ENCODE measurements around the gene CACNA1B.

CACNA1B gene

GRCh38 chr9:137985637-137986071 is 108.1 kb downstream of the CACNA1B start:
- no peak for DNase-seq (ENCODE audit: low read depth in 2 of 2)

DNA sequence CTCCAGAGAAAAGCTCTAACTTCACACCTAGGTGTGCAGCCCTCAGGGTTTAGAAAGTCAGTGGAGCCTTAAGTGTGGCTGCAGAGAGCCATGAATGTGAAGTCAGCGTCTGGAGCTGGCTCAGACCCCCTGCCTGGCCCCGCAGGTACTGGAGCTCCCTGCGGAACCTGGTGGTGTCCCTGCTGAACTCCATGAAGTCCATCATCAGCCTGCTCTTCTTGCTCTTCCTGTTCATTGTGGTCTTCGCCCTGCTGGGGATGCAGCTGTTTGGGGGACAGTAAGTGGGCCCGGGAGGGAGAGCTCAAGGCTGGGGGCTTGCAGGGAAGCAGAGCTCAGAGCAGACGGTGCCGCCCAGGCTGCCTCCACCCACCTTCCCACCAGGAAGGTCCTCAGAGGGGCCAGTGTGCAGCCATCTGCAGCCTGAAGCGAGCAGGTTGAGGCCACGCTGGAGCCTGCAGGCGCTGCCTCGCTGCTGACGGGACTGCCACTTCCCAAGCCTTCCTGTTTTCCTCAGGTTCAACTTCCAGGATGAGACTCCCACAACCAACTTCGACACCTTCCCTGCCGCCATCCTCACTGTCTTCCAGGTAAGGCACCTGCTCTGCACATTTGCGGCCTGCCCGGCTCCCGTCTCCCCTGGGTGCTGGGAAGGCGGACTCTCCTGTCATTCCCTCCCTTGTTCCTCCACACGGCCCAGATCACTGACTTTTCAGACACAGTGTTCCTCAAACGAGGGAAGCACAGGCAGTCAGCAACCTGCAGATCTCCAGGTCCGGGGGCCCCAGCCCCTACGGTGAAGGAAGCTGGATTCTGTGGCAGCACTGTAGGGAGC is 108.9 kb downstream of the CACNA1B start:
- DNase-seq (ENCODE audit: low read depth in 2 of 2): no peak

DNA sequence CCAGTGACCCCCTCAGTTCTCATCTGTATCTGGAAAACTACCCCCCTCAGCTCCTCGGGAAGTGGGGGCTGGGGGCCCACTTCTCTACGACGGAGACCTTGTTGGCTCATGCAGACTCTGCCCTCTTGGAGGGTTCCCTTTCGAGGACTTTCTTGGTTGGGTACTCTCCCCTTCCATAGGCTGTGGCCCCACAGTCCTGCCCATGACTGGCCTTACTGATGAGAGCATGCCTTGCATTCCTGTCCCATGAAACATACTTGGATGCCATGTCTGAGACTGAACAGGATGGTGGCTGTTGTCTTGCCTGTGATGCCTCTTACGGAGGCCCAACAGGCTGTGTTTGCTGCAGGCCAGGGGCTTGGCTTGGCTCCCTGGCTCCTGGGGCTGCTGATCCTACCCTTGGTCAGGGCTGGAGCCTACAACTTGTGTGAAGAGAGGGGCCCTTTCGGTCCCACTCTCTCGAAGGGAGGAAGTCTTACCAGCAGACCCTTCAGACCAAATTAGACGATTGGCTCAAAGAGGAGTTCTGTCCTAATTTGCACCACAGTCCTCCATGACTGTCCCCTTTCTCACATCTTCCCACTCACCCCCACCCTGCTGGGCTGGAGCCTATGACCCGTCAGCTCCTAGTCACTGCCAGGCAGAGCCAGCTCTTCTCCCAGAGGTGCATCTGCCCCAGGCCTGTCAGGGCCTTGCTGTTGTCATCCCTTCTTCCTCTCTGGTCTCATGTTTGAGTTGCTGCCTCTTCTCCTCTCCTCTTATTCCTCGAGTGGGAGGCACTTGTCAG is 109.9 kb downstream of the CACNA1B start:
- DNase-seq (ENCODE audit: low read depth in 2 of 2): no peak

GRCh38 chr9:137988051-137988450 is 110.5 kb downstream of the CACNA1B start:
- no peak for DNase-seq (ENCODE audit: low read depth in 2 of 2)

DNA sequence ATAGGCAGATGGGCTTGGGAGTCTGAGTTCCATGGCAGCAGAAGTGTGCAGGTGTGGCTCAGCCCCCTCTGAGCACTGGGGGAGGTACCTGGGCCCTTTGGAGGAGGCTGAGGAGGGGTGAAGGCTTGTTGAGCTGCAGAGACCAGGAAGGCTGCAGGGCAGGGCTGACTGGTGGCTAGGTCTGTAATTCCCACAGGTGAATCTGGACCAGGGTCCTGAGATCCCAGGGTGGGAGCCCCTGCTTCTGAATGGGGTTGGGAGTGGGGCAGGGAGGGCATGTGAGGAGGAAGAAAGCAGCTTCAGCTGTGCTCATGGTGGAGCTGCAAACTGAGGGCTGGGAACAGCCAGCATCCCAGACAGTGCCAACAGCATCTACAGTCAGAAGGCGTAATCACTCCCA is 111.1 kb downstream of the CACNA1B start:
- DNase-seq (ENCODE audit: low read depth in 2 of 2): no peak

- DNase-seq (ENCODE audit: low read depth in 2 of 2): no peak
Measured at GRCh38 chr9:137989156-137989555, 111.6 kb downstream of the CACNA1B start.

DNA sequence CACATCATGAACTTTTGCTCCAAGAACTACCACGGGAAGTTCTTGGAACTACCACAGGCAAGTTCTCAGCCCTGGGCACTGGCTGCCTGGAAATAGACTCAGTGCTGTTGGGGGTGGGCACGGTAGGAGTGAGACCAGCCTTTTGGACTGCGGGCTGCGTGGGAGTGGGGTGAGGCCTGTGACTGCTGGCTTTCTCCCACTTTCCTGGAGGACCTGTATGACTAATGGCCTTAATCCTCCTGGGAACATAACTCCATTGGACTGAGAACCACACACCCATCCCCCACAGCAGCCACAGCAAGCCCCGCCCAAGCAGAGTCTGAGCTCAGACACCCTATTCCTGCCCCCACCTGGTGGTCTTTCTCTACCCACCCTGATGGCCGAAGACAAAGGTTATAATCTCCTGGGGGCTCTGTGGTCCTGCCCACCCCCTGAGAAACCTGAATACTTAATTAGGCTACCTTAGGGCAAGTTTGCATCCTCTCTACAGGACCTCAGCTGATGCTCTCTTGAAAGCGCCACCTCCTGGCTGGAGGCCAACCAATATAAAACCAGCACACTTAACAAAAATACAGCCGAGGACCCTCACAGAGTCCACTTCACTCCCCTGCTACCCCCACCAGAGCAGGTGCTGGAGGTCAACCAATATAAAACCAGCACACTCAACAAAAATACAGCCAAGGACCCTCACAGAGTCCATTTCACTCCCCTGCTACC is 112.6 kb downstream of the CACNA1B start:
- DNase-seq (ENCODE audit: low read depth in 2 of 2): no peak

- DNase-seq (ENCODE audit: low read depth in 2 of 2): no peak
Measured at GRCh38 chr9:138003485-138004190, 126.1 kb downstream of the CACNA1B start.

DNA sequence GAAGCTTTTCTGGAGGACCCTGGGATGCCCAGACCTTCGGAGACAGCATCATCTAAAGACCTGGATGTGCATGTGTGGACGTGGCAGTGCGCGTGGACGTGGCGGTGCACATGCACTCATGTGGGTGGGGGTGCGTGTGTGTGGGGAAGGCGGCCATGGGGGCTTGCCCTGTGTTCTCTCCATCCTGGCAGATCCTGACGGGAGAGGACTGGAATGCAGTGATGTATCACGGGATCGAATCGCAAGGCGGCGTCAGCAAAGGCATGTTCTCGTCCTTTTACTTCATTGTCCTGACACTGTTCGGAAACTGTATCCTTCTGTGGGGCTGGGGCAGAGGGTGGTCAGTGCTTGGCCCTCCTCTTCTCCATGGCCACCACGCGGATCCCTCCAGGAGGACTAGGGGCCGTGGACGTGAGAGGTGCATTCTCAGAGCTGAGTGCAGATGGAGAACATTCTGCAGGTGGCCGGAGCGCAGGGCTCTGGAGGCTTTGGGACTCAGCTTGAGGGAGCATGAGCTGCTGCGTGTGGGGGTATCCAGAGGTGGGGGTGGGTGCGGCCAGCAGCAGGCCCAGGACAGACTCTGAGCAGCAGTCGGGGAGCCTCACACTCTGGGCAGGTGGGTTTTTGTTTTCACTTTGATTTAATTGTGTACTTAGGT is 129.1 kb downstream of the CACNA1B start:
- no peak for DNase-seq (ENCODE audit: low read depth in 2 of 2)

DNA sequence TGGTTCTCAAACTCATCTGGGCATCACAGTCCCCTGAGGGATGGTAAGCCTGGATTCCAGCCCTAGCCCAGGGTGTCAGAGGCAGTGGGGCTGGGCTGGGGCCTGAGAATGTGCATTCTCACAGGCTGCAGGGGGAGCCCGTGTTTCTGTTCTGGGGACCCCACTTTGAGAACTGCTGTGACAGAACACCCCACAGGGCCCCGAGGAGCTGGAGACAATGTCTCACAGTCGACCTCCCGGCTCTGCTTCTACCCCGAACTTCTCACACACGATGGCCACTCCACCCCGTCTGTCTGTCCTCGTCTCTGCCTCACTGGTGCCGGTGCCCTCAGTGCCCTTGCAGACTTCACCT is 130.0 kb downstream of the CACNA1B start:
- no peak for DNase-seq (ENCODE audit: low read depth in 2 of 2)

DNA sequence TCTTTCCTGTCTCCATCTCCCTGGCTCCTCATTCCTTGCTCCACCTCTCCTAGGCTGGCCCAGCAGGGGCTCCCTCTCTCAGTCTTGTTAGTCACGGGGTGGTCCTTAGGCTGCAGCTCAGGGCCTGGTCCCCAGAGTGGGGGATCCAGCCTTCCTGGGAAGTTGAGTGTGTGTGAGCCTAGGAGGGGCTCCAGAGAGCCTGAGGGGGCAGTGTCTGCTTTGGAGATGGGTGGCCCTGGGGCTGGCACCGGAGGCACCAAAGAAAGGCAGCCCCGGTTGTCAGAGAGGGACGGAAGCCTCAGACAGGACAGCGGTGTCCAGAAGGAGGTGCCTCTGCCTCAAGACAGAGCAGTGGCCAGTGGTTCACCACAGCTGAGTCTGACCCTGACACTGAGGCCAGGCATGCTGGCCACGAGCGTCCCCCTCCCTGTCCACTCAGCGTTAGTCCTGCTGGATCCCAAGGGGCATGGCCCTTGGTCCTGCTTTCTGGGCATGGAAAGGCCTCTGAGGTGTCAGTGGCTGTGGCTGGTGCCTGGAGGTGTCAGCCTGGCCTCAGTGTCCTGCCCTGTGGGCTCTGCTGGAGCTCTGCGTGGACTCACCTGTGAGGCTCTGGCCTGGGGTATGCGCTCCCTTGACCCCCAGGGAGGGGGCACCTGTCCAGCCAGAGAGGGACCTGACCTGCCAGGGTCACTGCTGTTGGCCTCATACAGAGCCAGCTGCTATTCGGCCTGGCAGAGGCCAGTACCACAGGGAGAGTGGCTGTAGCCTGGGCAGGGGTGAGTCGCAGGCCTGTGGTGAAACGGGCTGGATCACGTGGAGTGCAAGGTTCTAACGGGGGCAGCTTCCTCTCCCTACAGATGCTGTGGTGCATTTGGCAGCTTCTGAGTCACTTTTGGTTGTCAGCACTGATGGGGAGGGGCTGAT is 130.6 kb downstream of the CACNA1B start:
- no peak for DNase-seq (ENCODE audit: low read depth in 2 of 2)

- DNase-seq (ENCODE audit: low read depth in 2 of 2): no peak
Measured at GRCh38 chr9:138009016-138009802, 131.6 kb downstream of the CACNA1B start.

DNA sequence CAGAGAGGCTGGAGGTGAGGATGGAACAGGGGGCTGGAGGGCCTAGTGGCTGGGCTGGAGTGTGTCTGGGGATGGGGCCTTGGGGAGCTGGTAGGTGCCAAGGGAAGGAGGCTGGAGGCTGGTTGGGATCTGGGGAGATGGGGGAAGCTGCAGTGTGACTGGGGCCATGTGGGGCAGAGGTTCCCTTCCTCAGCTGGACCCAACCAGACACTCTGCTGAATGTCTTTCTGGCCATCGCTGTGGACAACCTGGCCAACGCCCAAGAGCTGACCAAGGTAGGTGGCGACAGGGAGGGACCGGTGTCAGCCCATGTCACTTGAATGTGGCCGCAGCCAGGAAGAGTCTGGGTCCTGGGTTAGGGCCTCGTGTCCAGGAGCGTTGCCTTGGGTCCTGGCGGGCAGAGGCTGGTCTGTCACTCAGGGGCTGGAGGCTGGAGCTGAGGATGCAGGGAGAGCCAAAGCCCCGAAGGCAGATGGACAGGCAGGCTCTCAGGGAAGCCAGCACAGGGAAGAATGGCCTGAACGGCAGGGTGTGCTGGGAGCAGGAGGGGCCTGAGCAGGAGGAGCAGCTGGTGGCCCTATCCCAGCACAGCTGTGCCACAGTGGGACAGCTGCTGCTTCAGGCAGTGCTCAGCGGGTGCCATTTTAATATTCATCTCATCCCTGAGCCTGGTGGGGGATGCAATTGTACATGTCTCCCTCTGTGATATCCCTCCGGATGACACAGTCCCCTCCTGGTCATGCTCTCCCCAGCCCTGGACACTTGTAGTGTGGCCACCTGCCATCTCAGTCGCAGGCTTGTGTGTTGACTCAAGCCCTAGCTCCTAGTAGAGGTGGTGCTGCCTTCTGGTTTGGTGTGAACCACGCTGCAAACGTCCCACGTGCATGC is 132.5 kb downstream of the CACNA1B start:
- DNase-seq (ENCODE audit: low read depth in 2 of 2): no peak

GRCh38 chr9:138010861-138011260 is 133.3 kb downstream of the CACNA1B start:
- DNase-seq (ENCODE audit: low read depth in 2 of 2): no peak

GRCh38 chr9:138011951-138012500 is 134.4 kb downstream of the CACNA1B start:
- no peak for DNase-seq (ENCODE audit: low read depth in 2 of 2)

- DNase-seq (ENCODE audit: low read depth in 2 of 2): no peak
Measured at GRCh38 chr9:138013273-138013672, 135.7 kb downstream of the CACNA1B start.

- no peak for DNase-seq (ENCODE audit: low read depth in 2 of 2)
Measured at GRCh38 chr9:138013836-138014562, 136.4 kb downstream of the CACNA1B start.

Data from stimulated activated CD4-positive, alpha-beta T cell treated with anti-CD3 and anti-CD28 coated beads, Interleukin-1b, Interleukin-23, amount 100 ng/mL, for 4 hours (primary cell).